HG02623 (cell line): ENCODE measurements around the gene RBP4.
"Not testable (repeated sequence)": the region's sequence is repeated elsewhere in the genome, so short reads cannot be mapped to it uniquely, and the experiment has no call there.

ENCODE experiments used
- ATAC-seq: cut with Tn5 transposase; IDR thresholded peaks from one replicate; pipeline ENCODE4 v1.9.1; 2021; ENCODE audit warnings: moderate library complexity; ENCODE audit not compliant: unreplicated experiment

RBP4 gene

DNA sequence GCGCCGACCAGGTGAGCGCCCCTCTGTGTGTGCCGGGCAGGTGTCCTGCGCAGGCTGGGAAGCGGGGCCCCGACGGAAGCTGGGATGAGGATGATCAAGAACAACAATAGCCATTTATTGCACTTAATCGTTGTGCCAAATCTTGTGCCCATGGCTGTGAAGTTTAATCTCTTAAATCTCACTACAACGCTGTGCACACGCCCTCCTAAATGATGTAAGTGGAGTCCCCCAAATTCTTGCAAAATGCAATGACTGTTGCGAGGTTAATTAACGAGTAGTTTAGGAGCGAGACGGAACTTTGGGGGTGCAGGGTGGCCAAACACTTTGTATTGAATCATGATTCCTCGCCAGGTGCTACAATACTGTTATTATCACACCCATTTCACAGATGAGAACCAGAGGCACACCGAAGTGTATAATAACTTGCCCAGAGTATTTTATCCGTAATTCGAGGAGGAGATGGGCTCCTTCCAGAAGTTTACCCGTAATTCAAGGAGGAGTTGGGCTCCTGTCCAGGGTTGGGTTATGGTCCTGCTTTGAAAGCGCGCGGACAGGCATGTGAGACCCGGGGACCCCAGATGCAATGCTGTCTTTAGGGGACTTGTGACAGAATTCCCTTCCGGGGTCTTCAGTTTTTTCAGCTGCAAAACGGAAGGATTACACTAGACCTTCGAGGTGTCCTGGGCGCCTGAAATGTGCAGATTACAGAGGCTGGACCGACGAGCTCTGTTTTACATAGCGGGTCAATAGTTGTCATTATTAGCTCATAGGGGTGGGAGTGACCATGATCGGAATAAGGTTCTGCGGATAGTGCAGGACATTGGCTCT, 33.5 kb downstream of the RBP4 start:
- ATAC-seq: no peak

GRCh38 chr10:93566435-93567276, 34.4 kb downstream of the RBP4 start, which contains the start of gene FFAR4:
Gene FFAR4, plus strand, starts transcription at chr10:93566665. Its CDS starts 56 bp downstream, at chr10:93566721.
- ATAC-seq: no peak

DNA sequence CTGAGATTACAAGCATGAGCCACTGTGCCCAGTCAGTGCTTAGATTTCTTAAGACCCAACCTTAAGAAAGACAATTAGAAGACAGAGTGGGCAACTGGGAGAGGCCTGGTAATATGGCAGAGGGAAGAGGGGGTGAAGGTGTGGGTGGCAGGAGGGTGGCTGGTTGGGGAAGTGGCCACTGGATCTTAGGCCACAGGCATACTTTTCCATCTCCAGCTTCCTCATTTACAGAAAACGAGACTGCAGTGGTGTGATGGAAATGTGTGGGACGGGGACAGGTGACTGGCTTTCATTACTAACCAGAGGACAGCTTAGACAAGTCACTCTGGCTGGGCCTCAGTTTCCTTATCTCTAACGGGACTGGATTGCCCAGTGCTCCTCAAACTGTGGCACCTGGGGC, 35.6 kb downstream of the RBP4 start:
- ATAC-seq: no peak

DNA sequence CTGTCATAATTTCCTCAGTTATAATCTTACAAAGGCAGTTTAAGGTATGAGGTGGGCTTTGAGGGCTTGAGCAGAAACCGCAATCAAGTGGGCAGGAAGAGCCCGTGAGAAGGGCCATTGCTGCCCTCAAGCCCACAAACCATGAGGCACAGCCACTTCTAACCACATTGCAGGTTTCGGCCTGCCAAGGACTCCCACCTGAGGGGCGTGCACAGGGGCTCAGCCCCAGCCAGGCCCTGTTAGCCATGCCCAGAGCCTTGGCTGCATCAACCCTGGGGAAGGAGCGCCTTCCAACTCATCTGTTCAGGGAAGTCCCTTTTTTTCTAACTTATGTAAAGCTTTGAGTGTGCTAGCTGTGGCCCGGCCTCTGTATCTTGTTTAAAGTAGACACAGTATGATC, 40.5 kb downstream of the RBP4 start:
- ATAC-seq: no peak

GRCh38 chr10:93559490-93559889, 41.5 kb downstream of the RBP4 start:
- ATAC-seq: no peak

DNA sequence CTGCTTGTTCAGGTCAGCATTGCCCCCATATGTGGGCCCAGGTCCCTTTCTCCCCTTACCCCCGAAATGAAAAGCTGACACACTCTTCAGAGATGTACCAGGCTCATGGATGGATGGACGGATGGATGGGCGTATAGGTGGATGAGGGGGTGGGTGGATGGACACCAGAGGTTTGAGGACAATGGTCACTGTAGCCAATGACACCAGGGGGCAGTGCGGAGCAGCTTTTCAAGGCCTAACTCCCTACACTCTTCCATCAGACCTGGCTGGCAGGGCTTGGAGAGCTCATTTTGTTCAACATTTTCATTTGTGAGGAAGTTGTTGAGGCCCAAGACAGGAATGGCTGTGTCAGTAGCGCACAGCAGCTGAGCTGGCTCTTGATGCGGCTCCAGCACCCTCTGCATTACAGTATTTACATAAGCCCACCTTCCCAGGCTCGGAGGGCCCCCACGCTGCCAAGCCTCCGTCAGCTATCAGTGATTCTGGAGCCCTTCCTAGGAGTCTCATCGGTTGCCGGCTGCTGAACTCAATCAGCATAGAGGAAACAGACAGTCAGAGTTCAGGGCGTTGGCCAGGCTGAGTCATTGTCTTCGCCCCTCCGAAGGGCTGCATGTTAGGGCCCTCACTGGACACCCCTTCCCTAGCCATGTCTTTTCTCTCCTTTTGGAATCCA, 46.1 kb downstream of the RBP4 start:
- peak; percentile 41 for ATAC-seq

DNA sequence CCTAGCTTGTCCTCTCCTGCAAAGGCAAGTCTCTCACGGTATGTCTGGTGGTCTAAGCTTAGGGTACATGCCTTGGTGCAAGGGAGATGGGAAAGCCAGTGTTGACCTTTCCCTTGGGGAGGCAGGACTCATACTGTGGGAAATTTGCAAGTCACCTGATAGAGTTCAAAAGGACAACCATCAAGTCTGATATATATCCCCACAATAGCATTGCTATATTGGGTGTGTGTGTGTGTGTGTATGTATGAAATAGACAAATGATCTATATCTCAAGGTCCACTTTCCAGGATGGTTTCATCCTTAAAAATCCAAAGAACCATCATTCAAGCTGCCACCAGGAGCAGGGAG, 46.7 kb downstream of the RBP4 start:
- no peak for ATAC-seq

DNA sequence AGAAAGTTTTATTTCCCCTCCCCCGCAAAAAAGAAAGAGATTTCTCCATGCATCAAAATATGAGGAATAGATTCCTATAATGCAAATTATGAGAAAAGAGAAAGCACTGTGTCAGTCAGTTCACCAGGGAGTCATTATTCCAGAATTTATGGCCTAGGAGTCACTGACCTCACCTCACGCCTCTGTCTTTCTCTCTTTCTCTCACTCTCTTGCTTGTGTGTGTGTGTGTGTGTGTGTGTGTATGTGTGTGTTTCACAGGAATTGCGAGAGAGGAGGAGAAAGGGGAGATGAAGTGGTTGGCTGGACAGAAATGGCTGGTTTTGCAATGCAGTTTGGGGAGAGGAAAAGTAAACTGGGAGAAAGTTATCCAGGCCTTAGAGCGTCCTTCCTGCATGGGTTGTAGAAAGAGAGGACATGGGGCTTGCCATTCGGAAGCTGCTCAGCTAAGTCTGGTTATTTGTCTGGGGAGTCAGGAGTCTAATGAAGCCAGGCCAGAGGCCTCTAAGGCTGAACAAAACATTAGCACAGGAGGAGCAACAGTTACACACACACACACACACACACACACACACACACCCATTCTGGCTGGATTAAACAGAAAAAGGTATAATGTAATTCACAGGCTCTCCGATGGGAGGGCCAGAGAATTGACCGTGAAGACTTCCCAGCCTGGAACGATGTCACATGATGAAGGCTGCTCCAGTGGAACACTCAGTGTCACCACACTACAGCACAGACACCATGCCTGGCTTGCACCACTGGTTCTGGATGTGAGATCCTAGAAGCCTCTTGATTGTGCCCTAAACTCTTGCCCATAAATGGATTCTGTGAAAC, 47.3 kb downstream of the RBP4 start:
- ATAC-seq: no peak

DNA sequence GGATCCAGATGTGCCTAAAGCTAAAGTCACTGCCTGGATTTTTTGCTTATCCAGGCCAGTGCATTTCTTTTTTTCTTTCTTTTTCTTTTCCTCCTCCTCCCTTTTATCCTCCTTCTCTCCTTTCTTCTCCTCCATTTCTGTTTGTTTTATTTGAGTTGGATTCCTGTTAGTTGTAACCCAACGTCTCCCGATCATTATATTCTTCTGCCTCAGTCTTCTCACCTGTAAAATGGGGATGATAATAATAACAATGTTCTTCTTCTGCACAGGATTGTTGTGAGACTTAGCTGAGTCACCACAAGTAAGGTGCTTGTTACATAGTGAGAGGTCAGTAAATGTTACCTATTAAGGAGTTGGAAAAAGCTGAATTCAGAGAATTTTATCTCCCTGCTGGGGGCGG, 48.3 kb downstream of the RBP4 start:
- no peak for ATAC-seq

- ATAC-seq: no peak
These were observed 50.4 kb downstream of the RBP4 start for GRCh38 chr10:93550606-93551005.

- no peak for ATAC-seq
These were observed 52.5 kb downstream of the RBP4 start for GRCh38 chr10:93548376-93549071.

DNA sequence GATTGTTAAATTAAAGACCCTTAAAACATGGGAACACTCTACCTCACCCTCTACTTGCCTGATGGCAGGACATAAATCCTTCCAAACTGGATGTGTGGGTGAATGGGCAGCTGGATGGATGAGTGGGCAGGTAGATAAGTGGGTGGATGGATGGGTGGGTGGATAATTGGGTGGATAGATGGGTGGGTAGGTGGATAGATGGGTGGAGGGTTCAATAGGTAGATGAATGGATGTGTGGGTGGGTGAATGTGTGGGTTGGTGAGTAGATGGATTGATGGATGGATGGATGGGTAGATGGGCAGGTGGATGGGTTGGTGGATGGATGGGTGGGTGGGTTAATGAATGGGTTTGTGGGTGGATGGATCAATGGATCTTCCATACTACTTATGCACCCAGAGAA, 53.5 kb downstream of the RBP4 start:
- no peak for ATAC-seq

DNA sequence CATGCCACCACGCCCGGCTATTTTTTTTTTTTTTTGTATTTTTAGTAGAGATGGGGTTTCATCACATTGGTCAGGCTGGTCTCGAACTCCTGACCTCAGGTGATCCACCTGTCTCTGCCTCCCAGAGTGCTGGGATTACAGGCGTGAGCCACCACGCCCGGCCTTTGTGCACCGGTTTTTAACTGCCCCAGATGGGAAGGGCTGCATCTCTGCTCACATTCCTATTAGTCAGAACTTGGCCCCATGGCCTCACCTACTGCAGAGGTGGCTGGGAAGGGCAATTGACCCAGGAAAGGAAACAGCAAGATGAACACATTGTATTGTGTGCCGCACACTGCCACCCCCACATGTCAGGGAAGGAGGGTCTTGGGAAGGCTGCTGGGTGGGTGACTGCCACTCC, 54.0 kb downstream of the RBP4 start:
- not testable (repeated sequence) for ATAC-seq

DNA sequence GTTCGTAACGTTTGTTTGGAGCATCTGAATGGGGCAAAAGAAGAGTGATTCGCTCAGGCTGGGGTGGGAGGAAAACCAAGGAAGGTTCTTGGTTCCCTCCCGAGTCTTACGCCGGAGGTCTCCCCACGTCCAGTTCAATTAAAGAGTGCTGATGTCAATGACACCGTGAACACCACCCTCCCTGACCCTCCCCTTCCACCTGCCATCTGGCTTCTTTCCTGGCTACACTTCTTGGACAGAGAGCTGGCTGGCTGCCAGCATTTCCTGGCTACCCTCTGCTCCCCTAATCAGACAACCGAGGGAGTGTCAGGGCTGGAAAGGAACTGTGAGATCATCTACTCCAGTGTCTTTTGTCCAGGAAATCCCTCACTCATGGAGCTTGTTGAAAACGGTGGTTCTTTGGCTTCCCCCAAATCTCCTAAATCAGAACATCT, 58.7 kb downstream of the RBP4 start:
- ATAC-seq: no peak
